Mucosa of descending colon (tissue), 3 donors: ENCODE data around the gene ZNF440. TPM values are rescaled to one million over a fixed set of nuclear protein-coding genes. Genes with fewer than 3 reads are reported as not detected.
"Not testable (repeated sequence)": the region's sequence is repeated elsewhere in the genome, so short reads cannot be mapped to it uniquely, and the experiment has no call there.

ENCODE experiments used
- ATAC-seq: fragments of 200-7000 bp; cut with Tn5 transposase; one replicate; pipeline ENCODE4 v1.9.1; 2020; ENCODE audit warnings: mild to moderate bottlenecking, moderate library complexity
- DNase-seq, 3 donors: peaks; one replicate each; pipeline ENCODE4 v3.0.0-alpha.2; 2020
- H3K36me3 ChIP-seq: fragments of 200-600 bp; one replicate; pipeline ENCODE4 v1.8.0; 2021; ENCODE audit warnings: low read depth, mild to moderate bottlenecking
- H3K4me1 ChIP-seq: fragments of 200-600 bp; one replicate; pipeline ENCODE4 v1.8.0; 2021; ENCODE audit warnings: low read depth, mild to moderate bottlenecking
- H3K4me3 ChIP-seq: fragments of 200-600 bp; one replicate; pipeline ENCODE4 v1.8.0; 2021; ENCODE audit warnings: mild to moderate bottlenecking
- H3K9me3 ChIP-seq: fragments of 200-600 bp; one replicate; pipeline ENCODE4 v1.8.0; 2021; ENCODE audit warnings: mild to moderate bottlenecking
- CTCF ChIP-seq: fragments of 200-600 bp; IDR thresholded peaks from one replicate; pipeline ENCODE4 v1.8.0; 2022; ENCODE audit warnings: antibody characterized with exemption, mild to moderate bottlenecking
- intact Hi-C, 2 donors: fragments of 100-400 bp; cut with DNase I in 1 of 2; cut with micrococcal nuclease in 1 of 2; formaldehyde crosslinking; loops; one replicate each; pipeline versions ENCODE4 v1.11.0 to v1.11.1; 2022; cut with DNase I, micrococcal nuclease
- total RNA-seq, 3 donors: library from RNA; stranded (reverse); fragmentation: NEBNext Ultra II Directional in 2 of 3; extraction: Animal tissue kit (Norgen Biotek cat#: 25700) in 2 of 3; gene quantifications; one replicate each; pipeline versions ENCODE4 v1.2.1 to v1.2.4, GENCODE V29; 2021 to 2023
- donor health status: DM: no; HTN: no; CAD: no; lungs with moderate emphysema.
- donor health status: DM: no; HTN: no; CAD: no.
- donor health status: DM: no; HTN: yes; CAD: no.

ZNF440 gene
- total RNA-seq, 3 donors from 2014 or later, result 31.9 to 36.9 (median 36.4) TPM

DNA sequence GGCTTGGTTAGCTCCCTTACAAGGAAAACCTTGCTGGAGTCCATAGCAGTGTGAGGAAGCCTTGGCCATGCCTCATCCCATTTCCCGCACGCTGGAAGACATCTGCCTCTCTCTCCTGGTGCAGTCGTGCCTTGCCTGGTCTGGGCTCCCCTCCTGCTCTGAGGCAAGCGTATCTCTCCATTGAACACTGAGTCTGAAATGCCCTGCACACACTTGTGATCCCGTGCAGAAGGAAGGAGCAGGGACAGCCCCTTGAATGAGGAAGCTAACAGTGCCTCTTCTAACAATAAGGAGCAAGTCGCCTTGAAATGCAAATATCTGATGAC, 407 bp upstream of the ZNF440 start:
- H3K36me3 ChIP-seq, result no peaks in the 10 kb centered on the region
- no peak for TF ChIP-seq CTCF
- intact Hi-C loops, result no loop called here
- peaks cover 7% of the 10 kb centered on the region for H3K9me3 ChIP-seq
- no peak for DNase-seq
- peaks cover 4% of the 10 kb centered on the region for H3K4me1 ChIP-seq
- H3K4me3 ChIP-seq, result no peak overlapping the region
- peak; percentile 45 for ATAC-seq

DNA sequence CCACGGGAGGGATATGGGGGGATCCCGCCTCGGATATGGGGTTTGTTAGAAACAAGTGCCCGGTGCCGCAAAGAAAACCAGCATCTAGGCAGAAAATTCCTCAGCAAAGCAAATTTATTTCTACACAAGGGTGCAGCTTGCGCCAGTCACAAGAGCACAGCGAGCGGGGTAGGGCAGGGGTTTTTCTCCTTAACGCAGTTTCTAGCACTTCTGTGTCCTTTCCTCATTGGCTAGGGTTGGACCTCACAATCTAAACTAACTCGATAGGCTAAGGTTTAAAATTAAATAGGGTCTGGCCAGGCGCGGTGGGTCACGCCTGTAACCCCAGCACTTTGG, 595 bp downstream of the ZNF440 start:
- H3K36me3 ChIP-seq, result no peaks in the 10 kb centered on the region
- H3K4me1 ChIP-seq, result peaks cover 4% of the 10 kb centered on the region
- ATAC-seq, result peak; percentile 35
- peak overlapping the region; percentile 85 for H3K4me3 ChIP-seq
- peaks cover 12% of the 10 kb centered on the region for H3K9me3 ChIP-seq
- DNase-seq, result peak in 1 of 3 donors; percentile 32
- intact Hi-C loops, result no loop called here
- no peak for TF ChIP-seq CTCF

GRCh38 chr19:11821474-11822109, 7.5 kb downstream of the ZNF440 start:
- Histone ChIP-seq H3K4me1 (no peaks in the 10 kb centered on the region), H3K9me3 (peaks cover 42% of the 10 kb centered on the region), H3K4me3 (no peak overlapping the region), H3K36me3 (peaks cover 2% of the 10 kb centered on the region)
- no peak for TF ChIP-seq CTCF
- DNase-seq (no peak), ATAC-seq (peak; percentile 46)
- intact Hi-C loops, result no loop called here

DNA sequence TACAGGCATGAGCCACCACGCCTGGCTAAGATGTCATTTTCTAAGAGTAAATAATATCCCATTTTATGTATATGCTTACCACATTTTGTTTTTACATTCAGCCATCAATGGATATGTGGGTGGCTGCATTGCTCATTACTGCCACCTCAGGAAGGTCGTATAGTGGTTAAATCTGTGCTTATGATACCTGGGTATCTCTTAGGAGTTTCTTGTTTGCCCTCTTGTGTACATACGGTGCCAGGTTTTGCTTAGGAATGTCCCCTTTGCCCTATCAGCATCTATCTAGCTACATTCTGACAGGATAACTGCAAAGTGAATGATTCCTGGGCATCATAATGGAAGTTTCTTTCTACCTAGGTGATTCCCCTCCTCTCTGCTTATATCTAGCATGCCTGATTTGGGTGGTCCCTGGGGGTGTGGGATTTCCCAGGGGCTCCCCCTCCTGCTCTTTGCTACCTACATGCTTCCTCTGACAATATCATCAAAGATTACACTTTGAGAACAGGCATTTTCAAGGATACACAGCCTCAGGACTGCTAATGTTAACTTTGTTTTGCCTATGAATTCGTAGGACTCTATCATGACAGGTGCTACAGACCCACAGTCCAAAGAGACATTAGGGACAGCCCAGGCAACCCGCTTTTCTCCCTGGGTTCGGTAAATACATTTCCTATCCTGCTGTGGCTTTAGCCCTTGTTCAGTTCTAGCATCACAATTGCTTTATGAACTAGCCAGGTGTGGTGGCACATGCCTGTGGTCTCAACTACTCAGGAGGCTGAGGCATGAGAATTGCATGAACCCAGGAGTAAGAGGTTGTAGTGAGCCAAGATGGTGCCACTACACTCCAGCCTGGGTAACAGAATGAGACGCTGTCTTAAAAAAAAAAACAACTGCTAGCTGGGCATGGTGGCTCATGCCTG, 15.1 kb downstream of the ZNF440 start:
- Histone ChIP-seq H3K36me3 (peaks cover 26% of the 10 kb centered on the region), H3K9me3 (peaks cover 83% of the 10 kb centered on the region)
- H3K4me3 ChIP-seq, H3K4me1 ChIP-seq, ATAC-seq, intact Hi-C loops, DNase-seq: not testable (repeated sequence)

- no peak for TF ChIP-seq CTCF
- ATAC-seq, result no peak
- DNase-seq, result no peak
- H3K9me3 ChIP-seq, result peaks cover 77% of the 10 kb centered on the region
- H3K4me1 ChIP-seq, result no peaks in the 10 kb centered on the region
- H3K4me3 ChIP-seq, result no peak overlapping the region
- intact Hi-C loops, result no loop called here
- H3K36me3 ChIP-seq, result peaks cover 24% of the 10 kb centered on the region
These were observed 18.3 kb downstream of the ZNF440 start for GRCh38 chr19:11832253-11832912.

- H3K9me3 ChIP-seq, result peaks cover 70% of the 10 kb centered on the region
These were observed 19.5 kb downstream of the ZNF440 start for GRCh38 chr19:11833541-11833940.

DNA sequence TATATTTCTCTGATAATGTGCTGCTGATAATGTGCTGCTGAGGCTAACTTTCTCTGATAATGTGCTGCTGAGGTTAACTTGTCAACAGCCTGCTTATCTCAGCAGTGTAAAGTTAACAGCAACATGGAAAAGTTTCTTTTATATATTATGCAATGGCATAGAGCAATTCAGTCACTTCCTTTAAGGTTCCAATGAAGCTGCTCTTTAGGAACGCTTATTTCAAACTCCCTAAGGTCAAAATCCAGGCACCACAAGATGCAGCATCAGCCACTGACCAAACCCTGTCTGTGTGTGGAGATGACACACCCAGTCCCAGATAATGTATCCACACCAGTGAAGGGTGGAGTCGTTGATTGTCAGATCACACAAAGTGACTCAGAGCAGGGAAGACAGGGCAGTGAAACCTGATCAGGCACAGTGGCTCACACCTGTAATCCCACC, 21.6 kb downstream of the ZNF440 start:
- Histone ChIP-seq H3K36me3 (peaks cover 24% of the 10 kb centered on the region), H3K9me3 (peaks cover 55% of the 10 kb centered on the region)
- H3K4me3 ChIP-seq, intact Hi-C loops, H3K4me1 ChIP-seq: not testable (repeated sequence)
- DNase-seq, result peak in 1 of 3 donors; percentile 17
- peak; percentile 95 for ATAC-seq

More at GRCh38 chr19:11833541-11833940, 19.5 kb downstream of the ZNF440 start:
- peaks cover 24% of the 10 kb centered on the region for H3K36me3 ChIP-seq
- H3K4me1 ChIP-seq, result no peaks in the 10 kb centered on the region
- DNase-seq, result no peak
- intact Hi-C loops, result no loop called here
- no peak for TF ChIP-seq CTCF
- ATAC-seq, result no peak
- H3K4me3 ChIP-seq, result no peak overlapping the region
